DMS53 (cell line): ENCODE measurements around the gene BEST3.

Source experiments
- DNase-seq: peaks from one replicate; lab custom pipeline; 2025; lab: John Stamatoyannopoulos, UW

BEST3 gene

DNA sequence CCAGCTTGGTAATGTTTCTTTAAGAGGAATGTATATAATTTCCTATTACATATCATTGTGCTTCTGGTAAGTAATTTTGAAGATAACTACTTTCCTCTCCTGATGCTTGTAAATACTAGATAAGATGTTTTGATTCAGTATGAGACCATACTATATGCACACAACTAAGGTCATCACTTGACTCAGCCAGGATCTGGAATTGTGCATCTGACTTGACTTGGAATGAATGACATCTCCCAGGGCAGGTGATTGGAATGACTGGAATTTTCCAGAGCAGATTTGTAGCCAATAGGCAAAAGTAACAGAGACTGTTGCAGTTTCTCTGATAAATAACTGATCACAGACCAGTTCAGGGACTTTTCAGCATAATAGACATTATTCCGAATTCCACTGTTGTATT is 11.1 kb downstream of the BEST3 start:
- DNase-seq: no peak

DNA sequence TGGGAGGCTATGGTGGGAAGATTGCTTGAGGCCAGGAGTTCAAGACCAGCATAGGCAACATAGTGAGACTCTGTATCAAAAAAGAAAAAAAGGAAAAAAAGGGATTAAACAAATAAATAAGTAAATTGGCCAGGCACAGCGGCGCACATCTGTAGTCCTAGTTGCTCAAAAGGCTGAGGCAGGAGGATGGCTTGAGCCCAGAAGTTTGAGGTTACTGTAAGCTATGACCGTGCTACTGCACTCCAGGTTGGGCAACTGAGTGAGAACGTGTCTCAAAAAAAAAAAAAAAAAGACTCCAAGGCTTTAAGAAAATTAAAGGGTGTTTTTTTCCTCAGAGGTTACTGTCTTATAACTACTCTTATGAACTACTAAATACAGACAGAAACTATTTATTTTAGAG is 11.7 kb downstream of the BEST3 start:
- no peak for DNase-seq

DNA sequence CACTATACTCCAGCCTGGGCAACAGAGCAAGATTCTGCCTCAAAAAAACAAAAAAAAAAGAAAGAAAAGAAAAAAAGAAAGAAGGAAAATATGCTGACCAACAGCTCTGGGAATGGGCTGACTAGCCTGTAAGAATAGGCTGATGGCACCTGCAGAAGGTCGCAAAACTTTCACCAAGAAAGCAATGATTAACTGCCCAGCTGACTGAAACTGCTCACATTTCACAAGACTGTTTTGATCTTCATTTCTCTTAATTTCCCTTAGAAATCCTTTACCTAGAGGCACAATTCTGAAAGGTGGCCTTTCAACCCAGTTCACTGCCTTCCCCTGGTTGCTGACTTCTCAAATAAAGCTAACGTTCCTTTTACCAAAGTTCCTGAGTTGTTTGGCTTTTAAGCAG is 12.4 kb downstream of the BEST3 start:
- DNase-seq: no peak

DNA sequence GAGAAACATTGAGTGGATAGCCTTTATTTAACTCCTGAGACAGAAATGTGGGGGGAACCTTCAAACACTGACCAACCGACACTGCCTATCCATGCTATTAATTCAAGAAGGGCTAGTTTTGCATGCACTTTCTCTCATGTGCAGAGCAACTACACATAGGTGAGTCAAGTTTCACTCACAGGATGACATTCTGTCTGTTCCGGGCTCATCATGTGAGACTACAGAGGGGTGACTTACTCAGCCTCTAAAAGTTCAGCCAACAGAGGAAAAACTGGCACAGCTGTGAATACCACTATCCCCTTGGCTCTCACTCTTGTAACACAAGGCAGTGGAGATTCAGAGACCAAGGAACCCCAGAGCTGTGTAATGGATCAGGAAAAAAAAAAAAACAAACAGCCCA is 13.3 kb downstream of the BEST3 start:
- no peak for DNase-seq

DNA sequence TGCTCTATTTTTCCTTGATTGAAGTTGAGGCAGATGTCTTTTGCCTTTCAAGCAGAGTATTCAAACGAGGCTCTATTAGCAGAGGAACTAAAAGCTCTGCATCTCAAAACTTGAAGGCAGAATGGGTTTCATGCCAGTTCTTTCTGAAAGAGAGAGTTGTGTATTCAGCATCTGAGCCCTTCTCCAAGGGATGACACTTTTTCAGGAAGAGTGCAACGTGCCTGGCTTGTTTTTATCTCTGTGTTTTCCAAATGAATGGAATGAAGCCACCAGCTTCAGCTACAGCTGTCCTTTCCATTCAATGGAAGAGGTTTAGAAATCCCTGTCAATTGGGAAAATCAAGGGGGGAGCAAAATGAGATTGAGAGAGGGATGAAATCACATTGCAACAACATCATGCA is 14.6 kb downstream of the BEST3 start:
- no peak for DNase-seq

DNA sequence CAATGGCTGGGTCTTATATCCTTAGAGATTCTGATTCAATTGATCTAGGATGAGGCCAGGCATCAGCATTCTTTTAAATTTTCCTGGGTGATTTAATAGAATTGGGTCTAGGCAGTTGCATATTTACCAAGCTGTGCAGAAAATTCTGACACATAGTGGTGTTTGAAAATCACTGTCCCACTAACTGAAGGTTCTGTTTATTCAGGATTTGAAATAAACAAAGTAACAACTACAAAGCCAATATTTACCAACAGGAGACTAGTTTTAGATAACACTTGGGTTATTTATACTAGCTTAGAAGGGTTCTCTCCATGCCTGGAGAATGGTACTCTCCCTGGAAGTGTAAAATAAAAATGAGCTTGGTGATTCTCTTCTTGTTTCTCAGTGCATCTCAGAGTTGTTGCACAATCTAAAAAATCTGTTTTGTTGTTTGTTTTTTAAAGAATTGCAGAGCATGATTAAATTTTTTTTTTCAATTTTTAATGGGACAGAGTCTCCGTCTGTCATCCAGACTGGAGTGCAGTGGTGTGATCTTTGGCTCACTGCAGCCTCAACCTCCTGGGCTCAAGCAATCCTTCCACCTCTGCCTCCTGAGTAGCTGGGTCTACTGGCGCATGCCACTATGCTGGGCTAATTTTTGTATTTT is 16.9 kb downstream of the BEST3 start:
- peak; percentile 77 for DNase-seq

DNA sequence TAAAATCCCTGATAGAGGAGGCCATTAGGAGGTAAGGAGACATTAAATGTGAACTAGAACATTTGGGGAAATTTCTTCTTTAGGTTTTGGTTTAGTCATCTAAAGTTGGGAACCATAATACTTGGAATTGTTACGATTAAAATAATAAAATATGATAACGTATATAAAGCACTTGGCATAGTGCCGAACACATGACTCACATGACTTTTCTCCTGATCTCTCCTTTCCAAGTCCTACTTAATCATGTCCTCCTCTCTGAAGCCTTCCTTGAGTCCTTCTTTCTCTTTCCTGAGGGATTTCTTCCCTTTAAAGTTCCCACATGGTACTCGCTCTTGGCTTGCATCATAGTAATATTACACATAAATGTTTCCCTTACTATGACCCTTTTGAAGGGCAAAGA is 20.0 kb downstream of the BEST3 start:
- no peak for DNase-seq

DNA sequence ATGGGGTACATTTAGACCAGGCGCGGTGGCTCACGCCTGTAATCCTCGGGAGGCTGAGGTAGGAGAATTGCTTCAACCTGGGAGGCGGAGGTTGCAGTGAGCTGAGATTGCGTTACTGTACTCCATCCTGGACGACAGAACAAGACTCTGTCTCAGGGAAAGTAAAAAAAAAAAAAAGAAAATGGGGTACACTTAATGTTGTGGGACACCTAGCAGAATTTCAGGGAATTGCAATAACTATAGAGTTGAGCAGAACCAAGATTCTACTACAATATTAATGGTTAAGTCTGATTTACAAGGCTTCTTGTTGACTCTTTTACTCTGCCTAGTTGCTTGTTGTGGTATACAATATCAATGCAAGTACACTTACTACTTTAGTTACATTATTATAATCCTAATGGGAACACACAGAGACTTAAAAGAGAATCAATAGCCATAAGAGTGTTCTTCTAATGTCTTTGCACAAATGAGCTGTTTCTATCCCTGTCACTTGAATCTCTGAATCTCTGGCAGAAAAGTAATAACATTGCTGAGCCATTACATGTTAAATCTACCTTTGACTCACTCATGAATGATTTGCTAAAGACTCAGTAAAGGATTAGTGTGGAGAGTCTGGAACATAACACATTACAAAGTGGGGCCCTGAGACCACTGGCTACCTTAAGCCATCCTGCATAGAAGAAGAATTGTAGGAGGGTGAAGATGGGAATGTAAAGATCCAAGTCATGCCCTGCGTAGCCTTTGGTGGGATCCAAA is 22.7 kb downstream of the BEST3 start:
- no peak for DNase-seq

DNA sequence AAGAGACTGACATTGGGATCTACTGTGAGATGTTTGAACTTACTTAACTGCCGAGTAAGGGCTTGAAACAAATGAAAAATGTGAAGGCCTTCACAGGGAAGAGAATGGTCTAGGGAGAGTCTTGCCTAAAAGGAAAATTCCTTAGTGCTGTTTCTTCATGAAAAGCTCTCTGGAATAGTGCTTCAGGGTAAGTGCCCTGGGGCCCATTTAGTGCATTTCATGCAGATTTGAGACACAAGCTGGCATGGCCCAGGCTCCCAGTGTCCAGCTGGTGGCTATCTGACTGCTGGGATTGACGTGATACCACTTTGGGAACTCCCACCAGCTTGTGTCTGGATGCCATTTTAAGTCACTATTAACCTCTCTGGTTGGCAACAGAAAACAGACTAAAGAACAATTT is 26.9 kb downstream of the BEST3 start:
- no peak for DNase-seq

DNA sequence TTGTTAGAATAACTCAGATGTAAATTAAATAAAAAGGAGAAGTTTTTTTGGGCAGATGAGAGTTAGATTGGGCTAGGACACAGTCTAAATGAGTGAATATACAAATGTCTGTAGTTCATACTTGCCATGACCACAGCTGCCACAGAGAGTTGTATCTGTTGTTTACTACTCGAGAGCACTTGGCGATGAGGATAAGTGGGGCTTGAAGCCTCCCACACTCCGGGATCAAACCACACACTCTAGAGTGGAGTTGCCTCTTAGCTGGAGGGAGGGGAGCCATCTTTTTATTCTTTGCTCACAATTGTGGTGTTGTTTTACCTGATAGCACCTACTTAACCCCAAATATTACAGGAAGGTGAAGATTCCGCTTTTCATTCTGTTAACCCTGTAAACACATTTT is 27.5 kb downstream of the BEST3 start:
- DNase-seq: peak; percentile 79

DNA sequence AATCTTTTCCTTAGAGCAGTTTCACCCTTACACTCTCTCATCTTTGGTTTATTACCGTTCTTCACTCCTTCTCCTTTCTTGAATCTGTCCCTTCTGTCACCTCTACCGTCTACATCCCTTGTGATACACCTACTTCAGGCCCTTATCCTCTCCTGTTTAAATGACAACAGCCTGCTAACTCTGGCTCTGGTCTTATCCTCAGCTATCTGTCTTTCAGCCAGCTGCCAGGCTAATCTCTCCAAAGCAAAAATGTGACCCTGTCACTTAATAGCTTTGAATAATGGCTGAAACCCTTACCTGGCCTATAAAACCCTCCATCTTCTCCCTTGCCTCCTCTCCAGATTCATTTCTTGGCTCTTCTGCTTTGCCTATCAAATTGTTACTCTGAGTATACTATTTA is 32.3 kb downstream of the BEST3 start:
- no peak for DNase-seq

DNA sequence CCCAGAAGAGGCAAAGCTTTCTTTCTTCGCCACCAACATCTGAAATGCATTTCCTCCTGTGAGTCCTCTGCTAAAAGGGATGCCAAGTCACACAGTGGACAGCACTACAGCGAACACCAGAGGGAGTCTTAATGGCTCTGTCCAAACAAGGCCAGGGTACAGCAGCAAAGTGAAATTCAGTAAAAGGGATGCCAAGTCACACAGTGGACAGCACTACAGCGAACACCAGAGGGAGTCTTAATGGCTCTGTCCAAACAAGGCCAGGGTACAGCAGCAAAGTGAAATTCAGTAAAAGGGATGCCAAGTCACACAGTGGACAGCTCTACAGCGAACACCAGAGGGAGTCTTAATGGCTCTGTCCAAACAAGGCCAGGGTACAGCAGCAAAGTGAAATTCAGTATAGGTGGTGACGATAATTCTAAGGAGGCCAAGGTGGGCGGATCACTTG is 34.1 kb downstream of the BEST3 start:
- peak; percentile 41 for DNase-seq

DNA sequence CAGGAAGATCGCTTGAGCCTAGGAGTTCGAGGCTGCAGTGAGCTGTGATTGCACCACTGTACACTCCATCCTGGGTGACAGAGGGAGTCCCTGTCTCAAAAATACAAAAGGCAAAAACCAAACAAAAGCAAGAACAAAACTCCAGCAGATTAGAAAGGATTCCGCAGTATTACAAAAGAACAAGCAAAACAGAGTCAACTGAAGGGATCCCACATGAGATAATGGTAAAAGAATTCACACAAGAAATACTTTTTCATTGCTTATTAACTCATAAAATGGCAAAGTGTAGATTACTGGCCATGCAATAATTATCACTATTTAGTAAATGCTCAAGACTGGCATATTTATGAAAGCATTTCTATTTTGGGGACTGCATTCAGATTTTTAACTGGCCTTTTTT is 35.4 kb downstream of the BEST3 start:
- no peak for DNase-seq

DNA sequence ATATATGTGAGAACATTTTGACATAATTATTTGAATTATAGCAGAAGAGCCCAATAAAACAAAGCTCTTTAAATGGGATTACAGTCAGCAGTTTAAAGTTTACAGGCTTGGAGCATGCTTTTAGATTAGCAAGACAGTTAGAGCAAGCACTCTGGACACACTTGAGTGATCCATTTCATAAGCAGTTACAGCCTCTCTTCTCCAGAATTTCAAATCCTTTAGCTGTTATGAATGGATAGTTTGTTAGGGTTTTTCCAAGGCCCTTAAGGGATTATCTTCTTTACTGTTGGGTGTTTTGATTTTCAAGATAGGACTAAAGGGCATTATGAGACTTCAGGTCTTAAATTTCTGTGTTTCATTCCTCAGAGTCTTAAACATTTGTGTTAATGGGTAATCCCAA is 36.3 kb downstream of the BEST3 start:
- DNase-seq: no peak

DNA sequence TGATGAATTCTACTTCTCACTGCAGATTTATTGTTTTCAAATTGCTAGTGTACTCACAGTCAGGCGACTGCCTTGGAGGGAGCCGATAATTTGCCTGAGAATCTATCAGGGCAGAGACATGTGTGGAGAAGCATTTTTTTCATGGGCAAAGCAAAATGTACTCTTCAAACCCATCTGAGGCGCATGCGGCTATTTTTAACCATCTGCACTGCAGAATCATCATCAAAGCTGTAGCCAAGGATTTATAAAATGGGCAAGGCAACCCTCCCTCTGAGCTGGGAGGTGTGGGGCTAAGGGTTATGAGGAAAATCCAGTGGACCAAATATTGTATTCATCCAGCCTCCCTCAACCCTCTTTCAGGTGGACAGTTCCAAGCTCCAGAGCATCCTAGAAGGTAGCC is 37.7 kb downstream of the BEST3 start:
- DNase-seq: no peak

DNA sequence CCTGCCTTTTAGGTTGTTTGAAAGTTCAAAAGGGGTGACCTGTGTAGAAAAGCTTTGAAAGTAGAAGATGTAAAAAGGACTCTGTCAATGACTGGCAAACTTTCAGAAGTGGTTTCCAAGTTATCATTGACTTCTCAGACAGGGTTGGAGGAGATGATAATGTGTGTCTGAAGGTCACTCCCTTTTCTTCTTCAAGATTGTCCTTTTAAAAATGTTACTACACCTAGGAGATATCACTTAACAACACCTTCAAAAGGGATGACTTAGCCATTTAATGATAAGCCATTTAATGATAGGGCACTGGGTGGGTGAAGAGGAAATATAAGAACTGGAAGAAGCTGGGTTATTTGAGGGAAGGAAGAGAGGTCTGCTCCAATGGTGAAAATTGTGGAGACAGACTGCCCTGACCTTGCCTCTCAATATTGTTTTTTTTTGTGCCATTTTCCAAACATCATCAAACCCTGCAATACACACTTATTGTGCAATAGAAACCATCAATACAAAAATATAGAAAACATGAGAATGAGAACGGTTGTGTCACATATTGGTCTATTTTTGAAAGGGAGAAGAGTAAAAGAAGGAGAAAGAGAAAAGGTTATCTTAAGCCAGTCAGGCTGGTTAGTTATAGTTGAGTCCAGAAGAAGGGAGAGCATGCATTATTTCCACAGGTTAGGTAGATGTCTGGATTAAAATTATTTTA is 38.8 kb downstream of the BEST3 start:
- DNase-seq: no peak

DNA sequence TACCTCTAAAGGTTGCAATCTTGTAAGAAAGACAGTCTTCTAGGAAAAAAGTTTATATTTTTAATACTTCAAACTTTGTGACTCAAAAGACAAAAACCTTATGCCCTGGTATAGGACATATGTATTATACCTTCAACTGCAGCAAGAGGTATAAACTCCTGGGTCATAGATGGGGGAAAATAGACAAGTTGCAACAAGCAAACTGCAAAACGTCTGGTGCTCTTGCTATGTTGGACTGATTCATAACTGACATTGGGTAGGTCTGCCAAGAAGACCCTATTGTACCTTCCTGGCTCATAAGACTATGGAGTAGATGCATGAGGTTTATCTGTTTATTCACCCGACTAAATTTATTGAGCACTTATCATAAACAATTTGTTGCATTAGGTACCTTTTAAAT is 40.9 kb downstream of the BEST3 start:
- DNase-seq: no peak

DNA sequence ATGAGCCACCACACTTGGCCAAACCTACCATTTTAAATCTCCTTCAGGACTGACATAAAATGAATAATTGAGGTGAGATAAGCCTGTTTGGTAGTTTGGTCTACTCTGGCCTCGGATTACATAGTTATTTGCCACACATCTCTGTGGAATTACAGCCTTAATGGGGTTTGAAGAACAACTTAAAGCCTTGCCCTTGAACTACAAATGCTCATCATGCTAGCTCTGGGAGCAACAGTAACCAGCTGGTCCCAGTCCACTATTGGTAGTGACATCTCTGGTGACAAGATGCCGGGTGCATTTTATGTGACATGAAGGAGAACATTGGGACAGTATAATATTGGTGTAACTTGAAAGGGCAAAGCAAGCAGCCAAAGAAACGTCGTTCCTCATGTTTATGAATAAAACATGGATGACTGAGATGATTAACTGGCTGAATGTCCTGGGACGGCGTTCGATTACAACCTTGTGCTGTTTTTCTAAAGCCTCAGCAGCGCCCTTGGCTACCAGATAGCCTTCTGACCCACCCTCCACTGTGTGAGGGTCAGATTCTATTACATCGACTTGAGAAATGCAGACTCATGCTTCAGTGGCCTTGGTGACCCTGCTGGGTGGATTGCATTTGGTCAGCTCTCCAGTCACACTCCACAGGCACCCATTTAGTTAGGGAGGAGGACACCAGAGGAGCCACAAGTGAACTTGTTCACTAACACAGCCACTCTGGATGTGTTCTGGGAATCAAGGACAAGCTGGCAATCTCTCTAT is 41.5 kb downstream of the BEST3 start:
- no peak for DNase-seq

DNA sequence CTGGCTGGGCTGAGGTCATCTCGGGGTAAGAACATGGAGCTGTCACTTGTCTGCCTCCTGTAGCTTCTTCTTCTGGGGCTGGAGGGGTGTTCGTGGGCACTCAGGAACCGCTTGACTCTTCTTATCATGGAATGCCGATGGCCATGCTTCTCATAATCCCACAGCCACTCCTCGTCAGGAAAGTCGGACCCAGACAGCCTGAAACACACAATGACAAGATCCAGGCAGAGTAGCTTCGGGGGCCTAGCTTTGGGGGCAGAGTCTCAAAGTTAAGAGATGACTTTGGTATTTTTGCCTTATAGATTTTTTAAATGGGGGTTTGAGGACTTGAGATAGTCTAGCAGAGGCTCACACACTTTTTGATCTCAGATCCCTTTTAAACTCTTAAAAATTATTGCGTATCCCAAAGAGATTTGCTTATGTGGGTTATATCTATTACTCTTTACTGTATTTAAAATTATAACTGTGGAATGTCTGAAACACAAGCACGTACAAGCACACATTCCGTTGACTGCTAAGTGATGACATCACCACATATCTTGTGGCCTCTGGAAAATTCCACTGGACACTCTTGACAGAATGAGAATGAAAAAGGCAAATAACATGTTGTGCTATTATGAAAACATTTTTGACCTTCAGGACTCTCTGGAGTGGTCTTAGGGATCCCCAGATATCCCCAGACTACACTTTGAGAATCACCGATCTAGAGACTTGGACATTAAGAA is 43.3 kb downstream of the BEST3 start:
- no peak for DNase-seq

DNA sequence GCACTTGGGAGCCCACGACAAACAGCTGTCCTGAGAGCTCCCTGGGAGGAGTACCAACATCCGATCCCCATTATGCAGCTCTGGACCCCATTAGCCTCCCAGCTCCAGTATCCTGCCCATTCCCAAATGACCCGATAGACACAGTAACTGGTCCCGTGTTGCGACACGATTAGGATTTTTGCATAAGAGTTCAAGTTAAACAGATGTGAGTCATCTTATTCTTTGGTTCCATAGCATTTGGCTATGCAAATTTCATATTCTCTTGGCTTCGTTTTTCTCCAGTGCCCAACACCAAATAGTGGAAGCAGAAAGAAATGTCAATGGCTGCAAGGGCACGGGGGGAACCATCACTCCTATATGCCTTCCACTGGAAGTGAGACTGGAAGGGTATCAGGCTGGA is 45.4 kb downstream of the BEST3 start:
- DNase-seq: no peak

DNA sequence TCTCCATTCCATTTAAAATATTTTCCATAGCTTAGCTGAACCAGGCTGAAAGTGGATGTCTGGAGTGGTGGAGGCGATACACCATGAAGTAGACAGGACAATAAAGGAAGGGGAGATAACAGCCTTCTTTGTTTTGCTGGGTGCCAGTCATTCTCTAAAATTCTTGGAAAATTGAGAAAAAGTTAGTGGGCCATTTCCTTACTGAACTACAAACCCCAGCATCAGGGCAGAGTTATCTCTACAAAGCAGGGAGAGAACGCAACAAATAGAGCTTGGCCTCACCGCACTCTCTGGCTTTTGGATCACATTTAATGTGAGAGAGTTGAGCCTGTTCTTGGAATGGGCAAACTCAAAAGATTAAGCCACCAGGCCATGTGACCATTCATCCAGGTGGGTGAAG is 47.2 kb downstream of the BEST3 start:
- DNase-seq: no peak

DNA sequence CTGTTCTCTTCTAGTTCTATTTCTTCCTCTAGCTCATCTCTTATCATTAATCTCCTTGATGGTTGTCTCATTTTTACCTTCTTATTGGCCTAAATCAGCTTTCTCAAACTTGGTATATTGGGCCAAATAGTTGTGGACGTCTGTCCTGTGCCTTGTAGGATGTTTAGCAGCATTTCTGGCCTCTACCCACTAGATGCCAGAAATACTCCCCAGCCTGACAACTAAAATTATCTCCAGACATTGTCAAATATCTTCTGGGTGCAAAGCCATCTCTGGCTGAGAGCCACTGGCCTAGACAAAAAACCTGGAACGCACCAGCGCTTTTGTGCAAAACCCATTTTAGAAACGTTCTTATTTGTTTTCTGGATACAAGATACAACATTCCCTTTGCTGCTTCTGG is 49.6 kb downstream of the BEST3 start:
- DNase-seq: no peak
